ENCODE measurements around the gene RBMX2. TPM values are rescaled to one million over a fixed set of nuclear protein-coding genes. Genes with fewer than 3 reads are reported as not detected.

The RBMX2 gene, protein sequence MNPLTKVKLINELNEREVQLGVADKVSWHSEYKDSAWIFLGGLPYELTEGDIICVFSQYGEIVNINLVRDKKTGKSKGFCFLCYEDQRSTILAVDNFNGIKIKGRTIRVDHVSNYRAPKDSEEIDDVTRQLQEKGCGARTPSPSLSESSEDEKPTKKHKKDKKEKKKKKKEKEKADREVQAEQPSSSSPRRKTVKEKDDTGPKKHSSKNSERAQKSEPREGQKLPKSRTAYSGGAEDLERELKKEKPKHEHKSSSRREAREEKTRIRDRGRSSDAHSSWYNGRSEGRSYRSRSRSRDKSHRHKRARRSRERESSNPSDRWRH
- 16.9 and 19.5 TPM in 2 replicates for total RNA-seq

DNA sequence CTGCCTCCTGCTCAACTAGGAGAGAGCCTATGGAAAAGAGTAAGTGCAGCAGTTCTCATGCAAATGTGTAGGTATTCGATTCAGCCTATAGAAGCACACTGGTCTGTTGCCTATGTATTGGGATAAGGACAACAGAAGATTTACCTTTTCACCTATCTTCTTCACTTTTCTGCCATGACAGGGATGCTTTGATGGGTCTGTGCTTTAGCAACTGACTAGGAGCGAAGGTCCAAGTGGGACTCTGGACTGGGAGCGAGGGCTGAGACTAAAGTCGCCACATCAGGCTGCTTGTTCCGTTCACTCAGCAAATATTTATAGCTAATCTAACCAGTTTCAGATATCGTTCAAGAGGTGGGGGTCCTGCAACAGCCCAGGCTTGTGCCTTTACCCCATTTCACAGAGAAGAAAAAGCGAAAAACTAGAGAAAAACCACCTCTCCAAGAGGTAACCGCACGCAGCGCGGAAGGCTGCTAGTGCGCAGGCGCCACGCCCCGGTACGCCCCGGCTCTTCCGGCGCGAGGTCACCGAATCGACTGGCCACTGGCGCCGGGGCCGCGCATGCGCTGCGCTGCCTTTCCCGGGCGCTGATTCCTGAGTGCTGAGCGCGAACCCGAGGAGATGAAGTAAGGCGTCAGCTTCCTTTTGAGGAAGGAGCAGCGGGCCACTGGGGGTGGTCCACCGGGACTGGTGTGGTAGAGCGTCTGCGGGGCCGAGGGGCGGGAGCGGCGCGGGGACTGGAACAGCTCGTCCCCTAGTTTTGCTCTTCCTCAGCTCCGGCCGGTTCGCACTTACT is at the start of gene RBMX2:
Gene RBMX2 (plus strand): TSS at position 573 of the 793 bp plus-strand sequence. CDS start 46 bp downstream, at position 619.

GRCh38 chrX:130385520-130385919 is 16.3 kb upstream of the RBMX2 start, which contains the start of gene GPR119:
GPR119 (minus strand) TSS chrX:130385674; CDS start chrX:130385447, 227 bp downstream.

Other genes starting within 250 kb of the RBMX2 start
- gene AIFM1, start 236.1 kb upstream of the RBMX2 start, total RNA-seq, result 27.6 and 35.3 TPM in 2 replicates
- gene RAB33A, start 230.0 kb upstream of the RBMX2 start, total RNA-seq, result 1.2 and 1.9 TPM in 2 replicates
- gene ZNF280C, start 133.1 kb upstream of the RBMX2 start, total RNA-seq, result 1.9 and 2.1 TPM in 2 replicates
- gene SLC25A14, start 62.1 kb upstream of the RBMX2 start, total RNA-seq, result 8.5 and 10.7 TPM in 2 replicates
- gene GPR119, start 16.3 kb upstream of the RBMX2 start, total RNA-seq, result not detected in 2 replicates

Measured in epithelial cell of umbilical artery (primary cell).